IMR-90 (cell line): ENCODE data around the gene SLC2A1. TPM values are rescaled to one million over a fixed set of nuclear protein-coding genes. Genes with fewer than 3 reads are reported as not detected.

Experiments used
- ATAC-seq: fragments of 200-7000 bp; cut with Tn5 transposase; 2 replicates; pipeline ENCODE4 v1.9.1; 2020; ENCODE audit warnings: low read depth, mild to moderate bottlenecking, moderate library complexity
- BruUV-seq: library from RNA; stranded (reverse); fragments of 400-500 nt; replicated peaks from 2 replicates; lab custom pipeline; 2021; lab: Mats Ljungman, UMichigan
- CTCF ChIA-PET: fragments of 300-600 bp; formaldehyde crosslinking; extraction: SDS; loops from one replicate; lab custom pipeline; 2021; ENCODE audit warnings: antibody characterized with exemption; lab: Yijun Ruan, JAX
- POLR2A ChIA-PET: fragments of 300-600 bp; sonication (Branson Sonifier 250); formaldehyde crosslinking; loops from one replicate; lab custom pipeline; 2022; ENCODE audit warnings: antibody characterized with exemption; ENCODE audit not compliant: unreplicated experiment; lab: Charles Lee
- DNase-seq: peaks from one replicate; pipeline ENCODE4 v3.0.0; 2013
- H2AFZ ChIP-seq: replicated peaks from 2 replicates; pipeline ENCODE3; 2013; ENCODE audit warnings: low read length, mild to moderate bottlenecking; ENCODE audit not compliant: poor library complexity
- H2AK5ac ChIP-seq: 2 replicates; pipeline ENCODE4 v1.6.1; 2013; ENCODE audit warnings: low read depth, low read length, inconsistent platforms
- H2AK9ac ChIP-seq: replicated peaks from 2 replicates; pipeline ENCODE3; 2013; ENCODE audit warnings: mild to moderate bottlenecking, low read depth, low read length, moderate library complexity; ENCODE audit not compliant: poor library complexity
- H2BK120ac ChIP-seq: 2 replicates; pipeline ENCODE4 v1.6.1; 2013; ENCODE audit warnings: low read depth, low read length, inconsistent platforms
- H2BK15ac ChIP-seq: 3 replicates; pipeline ENCODE4 v1.6.1; 2013; ENCODE audit warnings: low read depth, low read length, inconsistent platforms
- H2BK20ac ChIP-seq: 2 replicates; pipeline ENCODE4 v1.6.1; 2013; ENCODE audit warnings: low read depth, mild to moderate bottlenecking, inconsistent platforms, low read length, moderate library complexity
- H2BK5ac ChIP-seq: 2 replicates; pipeline ENCODE4 v1.6.1; 2013; ENCODE audit warnings: mild to moderate bottlenecking, low read depth, low read length, inconsistent platforms; ENCODE audit not compliant: poor library complexity, severe bottlenecking
- H3K14ac ChIP-seq: replicated peaks from 2 replicates; pipeline ENCODE4 v1.6.1; 2013; ENCODE audit warnings: low read depth, low read length, inconsistent platforms
- H3K18ac ChIP-seq: 2 replicates; pipeline ENCODE4 v1.6.1; 2013; ENCODE audit warnings: low read depth, low read length, control low read depth
- H3K23ac ChIP-seq: 2 replicates; pipeline ENCODE4 v1.6.1; 2013; ENCODE audit warnings: low read depth, low read length, inconsistent platforms
- H3K27ac ChIP-seq: 2 replicates; pipeline ENCODE4 v1.5.1; 2013; ENCODE audit warnings: mild to moderate bottlenecking, control low read depth, low read length; ENCODE audit not compliant: insufficient read depth
- H3K27me3 ChIP-seq: 2 replicates; pipeline ENCODE4 v1.6.1; 2013; ENCODE audit warnings: low read length; ENCODE audit not compliant: control insufficient read depth, insufficient read depth
- H3K36me3 ChIP-seq: 2 replicates; pipeline ENCODE4 v1.6.1; 2013; ENCODE audit warnings: low read length, mixed read lengths; ENCODE audit not compliant: control insufficient read depth, insufficient read depth
- H3K4ac ChIP-seq: 2 replicates; pipeline ENCODE4 v1.6.1; 2013; ENCODE audit warnings: low read depth, low read length, inconsistent platforms
- H3K4me1 ChIP-seq: 2 replicates; pipeline ENCODE4 v1.6.1; 2013; ENCODE audit warnings: low read length, mixed read lengths; ENCODE audit not compliant: control insufficient read depth, insufficient read depth
- H3K4me2 ChIP-seq: 2 replicates; pipeline ENCODE4 v1.6.1; 2013; ENCODE audit warnings: low read depth, mild to moderate bottlenecking, control low read depth, low read length, moderate library complexity
- H3K4me3 ChIP-seq: 2 replicates; pipeline ENCODE4 v1.5.1; 2013; ENCODE audit warnings: low read depth, mild to moderate bottlenecking, control low read depth, low read length, moderate library complexity; ENCODE audit not compliant: insufficient read depth
- H3K56ac ChIP-seq: 2 replicates; pipeline ENCODE4 v1.6.1; 2013; ENCODE audit warnings: low read length, inconsistent platforms; ENCODE audit not compliant: insufficient read depth; ENCODE audit errors: extremely low read depth
- H3K79me1 ChIP-seq, 2 experiments: 2 replicates each; pipeline ENCODE4 v1.6.1; 2013; ENCODE audit warnings: low read length in 2 of 2, inconsistent platforms in 1 of 2, low read depth in 1 of 2
- H3K9ac ChIP-seq: 2 replicates; pipeline ENCODE4 v1.6.1; 2013; ENCODE audit warnings: low read depth, low read length, control low read depth
- H3K9me1 ChIP-seq: 2 replicates; pipeline ENCODE4 v1.6.1; 2013; ENCODE audit warnings: low read length, inconsistent platforms; ENCODE audit not compliant: insufficient read depth
- H3K9me3 ChIP-seq: 2 replicates; pipeline ENCODE4 v1.6.1; 2013; ENCODE audit warnings: low read length; ENCODE audit not compliant: control insufficient read depth, insufficient read depth
- H4K20me1 ChIP-seq: 2 replicates; pipeline ENCODE4 v1.6.1; 2013; ENCODE audit warnings: low read length, inconsistent platforms; ENCODE audit not compliant: insufficient read depth
- H4K5ac ChIP-seq: 2 replicates; pipeline ENCODE4 v1.6.1; 2013; ENCODE audit warnings: mild to moderate bottlenecking, low read depth, low read length, control low read depth
- H4K8ac ChIP-seq, 2 experiments: 2 replicates each; pipeline ENCODE4 v1.6.1; 2013; ENCODE audit warnings: low read depth in 2 of 2, low read length in 2 of 2, control low read depth in 1 of 2, inconsistent platforms in 1 of 2
- H4K91ac ChIP-seq: 2 replicates; pipeline ENCODE4 v1.6.1; 2013; ENCODE audit warnings: low read depth, low read length, inconsistent platforms; ENCODE audit not compliant: insufficient read depth
- CEBPB ChIP-seq: IDR thresholded peaks from 2 replicates; pipeline ENCODE4 v1.6.1; 2012; ENCODE audit warnings: low read depth, low read length, improper control_type of control experiment
- ELK1 ChIP-seq: fragments of 150-350 bp; IDR thresholded peaks from 2 replicates; pipeline ENCODE4 v1.6.1; 2016; ENCODE audit warnings: low read depth, mild to moderate bottlenecking, low read length, moderate library complexity, borderline replicate concordance
- FOS ChIP-seq: fragments of 150-350 bp; IDR thresholded peaks from 2 replicates; pipeline ENCODE4 v1.6.1; 2016; ENCODE audit warnings: low read depth, low read length
- MAFK ChIP-seq: IDR thresholded peaks from 2 replicates; pipeline ENCODE4 v1.6.1; 2012; ENCODE audit warnings: low read depth, low read length, improper control_type of control experiment
- WGBS, 2 experiments: methylation state at CpG; one replicate each; pipeline versions ENCODE4 v1.1.5 to v1.1.7; 2013; ENCODE audit warnings: missing lambda C conversion rate in 2 of 2; ENCODE audit not compliant: insufficient read length in 1 of 2; ENCODE audit errors: extremely low coverage in 2 of 2; 5-methylcytosine and 5-hydroxymethylcytosine counted together
- dilution Hi-C: fragments of 300-500 bp; cut with HindIII; formaldehyde crosslinking; loops from one replicate; pipeline ENCODE4 v1.14.3; 2018; ENCODE audit warnings: low sequenced_read_pairs; ENCODE audit not compliant: unreplicated experiment
- in situ Hi-C: fragments of 300-500 bp; cut with MboI; formaldehyde crosslinking; loops from 3 replicates; pipeline ENCODE4 v1.14.3; 2019; ENCODE audit warnings: low sequenced_read_pairs, inconsistent platforms, mixed read lengths
- intact Hi-C: fragments of 100-400 bp; cut with micrococcal nuclease; formaldehyde crosslinking; loops from 2 replicates; pipeline ENCODE4 v1.10.0; 2022
- polyA plus RNA-seq, 3 experiments: library from polyadenylated mRNA; depleted of rRNA; stranded (reverse); fragments of >200 nt; gene quantifications; 2 replicates each; pipeline ENCODE4 v1.2.3, GENCODE V29; 2012; ENCODE audit warnings: low replicate concordance in 1 of 3
- total RNA-seq: library from RNA; depleted of rRNA; stranded (reverse); fragments of >200 nt; gene quantifications from 2 replicates; pipeline ENCODE4 v1.2.3, GENCODE V29; 2012
- TF ChIP-seq, protein P1 (sequence below): fragments of 150-350 bp; IDR thresholded peaks from 2 replicates; pipeline ENCODE4 v1.6.1; 2017; ENCODE audit warnings: mild to moderate bottlenecking, antibody characterized with exemption, low read length, low read depth

SLC2A1 gene
- total and polyA plus RNA-seq, 2 of the 4 experiments (the other 2 are of a cell fraction), result 200 to 395 TPM

GRCh38 chr1:42886046-42886739 is 72.5 kb downstream of the SLC2A1 start:
- H4K91ac ChIP-seq, result no peak overlapping the region
- no TSS peak for BruUV-seq
- H3K14ac ChIP-seq, result no peak overlapping the region
- H4K5ac ChIP-seq, result no peak overlapping the region
- H3K79me1 ChIP-seq, result no peaks in the 10 kb centered on the region
- dilution Hi-C loops, result no loop called here
- no peak for TF ChIP-seq CEBPB
- TF ChIP-seq ELK1, result no peak
- TF ChIP-seq, protein P1, sequence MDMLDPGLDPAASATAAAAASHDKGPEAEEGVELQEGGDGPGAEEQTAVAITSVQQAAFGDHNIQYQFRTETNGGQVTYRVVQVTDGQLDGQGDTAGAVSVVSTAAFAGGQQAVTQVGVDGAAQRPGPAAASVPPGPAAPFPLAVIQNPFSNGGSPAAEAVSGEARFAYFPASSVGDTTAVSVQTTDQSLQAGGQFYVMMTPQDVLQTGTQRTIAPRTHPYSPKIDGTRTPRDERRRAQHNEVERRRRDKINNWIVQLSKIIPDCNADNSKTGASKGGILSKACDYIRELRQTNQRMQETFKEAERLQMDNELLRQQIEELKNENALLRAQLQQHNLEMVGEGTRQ, result no peak
- TF ChIP-seq MAFK, result peak; percentile 89
- no peak for TF ChIP-seq FOS
- H4K20me1 ChIP-seq, result no peaks in the 10 kb centered on the region; the same call in 1 of the 2 replicates
- H2AK9ac ChIP-seq, result no peak overlapping the region
- H4K8ac ChIP-seq, result no peak overlapping the region
- no peak overlapping the region for H2BK15ac ChIP-seq
- CTCF ChIA-PET, result no interaction called here
- no peak overlapping the region for H3K18ac ChIP-seq
- H2AFZ ChIP-seq, result no peak overlapping the region
- H3K9me3 ChIP-seq, result no peaks in the 10 kb centered on the region
- no peaks in the 10 kb centered on the region; the same call in none of the 2 replicates for H3K27me3 ChIP-seq
- no peak overlapping the region for H2AK5ac ChIP-seq
- WGBS, 2 experiments, result 80% methylated on average over 4 of the region's 16 CpGs; no CpG with 5 or more reads in 1 of the 2 experiments
- H3K23ac ChIP-seq, result no peak overlapping the region
- H2BK120ac ChIP-seq, result no peak overlapping the region
- in situ Hi-C loops, result no loop called here
- no peak overlapping the region for H3K27ac ChIP-seq
- H2BK20ac ChIP-seq, result no peak overlapping the region
- no peaks in the 10 kb centered on the region for H3K36me3 ChIP-seq
- POLR2A ChIA-PET, result no interaction called here
- no peak overlapping the region for H3K9ac ChIP-seq
- H2BK5ac ChIP-seq, result no peak overlapping the region
- DNase-seq, result no peak
- H3K9me1 ChIP-seq, result no peaks in the 10 kb centered on the region
- no peaks in the 10 kb centered on the region for H3K4me1 ChIP-seq
- no peak for ATAC-seq
- no peak overlapping the region for H3K4me3 ChIP-seq
- no peak overlapping the region for H3K56ac ChIP-seq
- no peak overlapping the region for H3K4ac ChIP-seq
- H3K4me2 ChIP-seq, result no peak overlapping the region
- intact Hi-C loops, result no loop called here
